WTC11 (cell line): ENCODE measurements around the gene UGT1A10. TPM values are rescaled to one million over a fixed set of nuclear protein-coding genes. Genes with fewer than 3 reads are reported as not detected.

Experiments used
- ATAC-seq: fragments of 200-7000 bp; cut with Tn5 transposase; 2 replicates; pipeline ENCODE4 v1.10.0; 2021; ENCODE audit warnings: mild to moderate bottlenecking, moderate library complexity
- CTCF ChIA-PET: fragments of 300-600 bp; sonication (Branson Sonifier 250); formaldehyde crosslinking; loops from one replicate; lab custom pipeline; 2021; ENCODE audit warnings: antibody characterized with exemption; lab: Charles Lee
- POLR2A ChIA-PET: fragments of 350-600 bp; sonication (Branson Sonifier 250); formaldehyde crosslinking; loops from one replicate; lab custom pipeline; 2021; ENCODE audit warnings: antibody characterized with exemption; lab: Charles Lee
- DNase-seq: peaks from one replicate; pipeline ENCODE4 v3.0.0; 2021; ENCODE audit warnings: low spot score
- H3K27ac Mint-ChIP-seq: 2 replicates; pipeline ENCODE4 v1.8.0; 2021; ENCODE audit warnings: mixed read lengths
- H3K27me3 Mint-ChIP-seq: 2 replicates; pipeline ENCODE4 v1.8.0; 2021; ENCODE audit warnings: low read depth, mild to moderate bottlenecking, moderate library complexity, mixed read lengths
- H3K36me3 Mint-ChIP-seq: 2 replicates; pipeline ENCODE4 v1.8.0; 2021; ENCODE audit warnings: mixed read lengths
- H3K4me1 Mint-ChIP-seq: 2 replicates; pipeline ENCODE4 v1.8.0; 2022; ENCODE audit warnings: mixed read lengths
- H3K4me3 Mint-ChIP-seq: 2 replicates; pipeline ENCODE4 v1.8.0; 2021; ENCODE audit warnings: mild to moderate bottlenecking, moderate library complexity, mixed read lengths
- H3K9me3 Mint-ChIP-seq: 2 replicates; pipeline ENCODE4 v1.8.0; 2021; ENCODE audit warnings: mixed read lengths
- ARID4B ChIP-seq: sonication (generic); formaldehyde crosslinking; IDR thresholded peaks from 2 replicates; pipeline ENCODE4 v1.8.0; 2023; ENCODE audit warnings: missing genetic modification reagents, mild to moderate bottlenecking, borderline replicate concordance
- FOXP1 ChIP-seq: sonication (generic); formaldehyde crosslinking; IDR thresholded peaks from 2 replicates; pipeline ENCODE4 v1.8.0; 2022; ENCODE audit warnings: missing genetic modification reagents, mild to moderate bottlenecking, moderate library complexity, borderline replicate concordance
- HMGXB4 ChIP-seq: sonication (generic); formaldehyde crosslinking; IDR thresholded peaks from 2 replicates; pipeline ENCODE4 v1.8.1; 2023; ENCODE audit warnings: mild to moderate bottlenecking, moderate library complexity, missing genetic modification reagents
- IRF2 ChIP-seq: sonication (generic); formaldehyde crosslinking; IDR thresholded peaks from 2 replicates; pipeline ENCODE4 v1.8.0; 2022; ENCODE audit warnings: low read depth, missing genetic modification reagents, borderline replicate concordance
- NFYB ChIP-seq: sonication (generic); formaldehyde crosslinking; conservative IDR thresholded peaks from 2 replicates; pipeline ENCODE4 v1.8.0; 2022; ENCODE audit warnings: low read depth, missing genetic modification reagents
- NR2C2 ChIP-seq: sonication (generic); formaldehyde crosslinking; IDR thresholded peaks from 2 replicates; pipeline ENCODE4 v1.8.0; 2022; ENCODE audit warnings: mild to moderate bottlenecking, missing genetic modification reagents
- PRDM15 ChIP-seq: sonication (generic); formaldehyde crosslinking; IDR thresholded peaks from 2 replicates; pipeline ENCODE4 v1.8.0; 2022; ENCODE audit warnings: missing genetic modification reagents
- PRRX2 ChIP-seq: fragments of 250-450 bp; sonication (Bioruptor Pico); IDR thresholded peaks from 2 replicates; pipeline ENCODE4 v1.8.0; 2021; ENCODE audit warnings: mild to moderate bottlenecking
- TEAD1 ChIP-seq: sonication (generic); formaldehyde crosslinking; IDR thresholded peaks from 2 replicates; pipeline ENCODE4 v1.8.0; 2022; ENCODE audit warnings: mild to moderate bottlenecking, missing genetic modification reagents
- ZBTB43 ChIP-seq: sonication (generic); formaldehyde crosslinking; IDR thresholded peaks from 2 replicates; pipeline ENCODE4 v1.8.1; 2023; ENCODE audit warnings: mild to moderate bottlenecking, missing genetic modification reagents
- ZNF263 ChIP-seq: sonication (generic); formaldehyde crosslinking; IDR thresholded peaks from 2 replicates; pipeline ENCODE4 v1.8.1; 2022; ENCODE audit warnings: low read depth, mild to moderate bottlenecking, moderate library complexity, missing genetic modification reagents
- ZNF396 ChIP-seq: fragments of 250-450 bp; sonication (Bioruptor Pico); IDR thresholded peaks from 2 replicates; pipeline ENCODE4 v1.8.0; 2021; ENCODE audit warnings: mild to moderate bottlenecking, moderate library complexity, borderline replicate concordance
- ZNF671 ChIP-seq: fragments of 250-450 bp; sonication (Bioruptor Pico); IDR thresholded peaks from 2 replicates; pipeline ENCODE4 v1.8.0; 2021; ENCODE audit warnings: mild to moderate bottlenecking
- ZSCAN18 ChIP-seq: fragments of 250-450 bp; sonication (Bioruptor Pico); IDR thresholded peaks from 2 replicates; pipeline ENCODE4 v2.1.2; 2022; ENCODE audit warnings: mild to moderate bottlenecking, moderate library complexity
- total RNA-seq: library from RNA; stranded (reverse); gene quantifications from 3 replicates; pipeline ENCODE4 v1.2.3, GENCODE V29; 2021

The UGT1A10 gene
- total RNA-seq, 1 experiment from 2014 or later: not detected

- no peak for TF ChIP-seq ARID4B
These were observed 35.9 kb upstream of the UGT1A10 start (continued) for GRCh38 chr2:233600386-233600785.

GRCh38 chr2:233602076-233602475 is 34.2 kb upstream of the UGT1A10 start:
- CTCF ChIA-PET: no interaction called here
- ATAC-seq: no peak

GRCh38 chr2:233603520-233603919 is 32.7 kb upstream of the UGT1A10 start:
- peaks cover 4% of the 10 kb centered on the region; the same call in 1 of the 2 replicates for H3K27me3 Mint-ChIP-seq
- H3K27ac Mint-ChIP-seq: no peak overlapping the region
- H3K4me3 Mint-ChIP-seq: no peak overlapping the region

More at GRCh38 chr2:233602076-233602475, 34.2 kb upstream of the UGT1A10 start:
- Mint-ChIP-seq H3K4me1 (no peaks in the 10 kb centered on the region), H3K27me3 (peaks cover 4% of the 10 kb centered on the region; the same call in 1 of the 2 replicates), H3K27ac (no peak overlapping the region), H3K4me3 (no peak overlapping the region), H3K9me3 (peaks cover 24% of the 10 kb centered on the region), H3K36me3 (peaks cover 7% of the 10 kb centered on the region)
- DNase-seq: no peak
- TF ChIP-seq ZNF671 (CRISPR knock-in tag): no peak
- TF ChIP-seq FOXP1: no peak
- no peak for TF ChIP-seq ZNF263 (CRISPR knock-in tag)
- no peak for TF ChIP-seq TEAD1 (CRISPR knock-in tag)
- TF ChIP-seq IRF2: no peak
- TF ChIP-seq ZNF396 (CRISPR knock-in tag): no peak
- POLR2A ChIA-PET: no interaction called here

GRCh38 chr2:233604826-233605225 is 31.4 kb upstream of the UGT1A10 start:
- H3K36me3 Mint-ChIP-seq: peaks cover 7% of the 10 kb centered on the region
- H3K27me3 Mint-ChIP-seq: peaks cover 4% of the 10 kb centered on the region
- ATAC-seq (no peak), DNase-seq (no peak)
- POLR2A ChIA-PET: no interaction called here
- no peaks in the 10 kb centered on the region for H3K4me1 Mint-ChIP-seq
- no peak overlapping the region for H3K27ac Mint-ChIP-seq
- peaks cover 23% of the 10 kb centered on the region for H3K9me3 Mint-ChIP-seq
- no peak overlapping the region for H3K4me3 Mint-ChIP-seq
- CTCF ChIA-PET: no interaction called here
- no peak for TF ChIP-seq NFYB
- TF ChIP-seq NR2C2 (CRISPR knock-in tag): no peak
- TF ChIP-seq ZSCAN18 (CRISPR knock-in tag): no peak

More at GRCh38 chr2:233603520-233603919, 32.7 kb upstream of the UGT1A10 start:
- no peak for DNase-seq
- CTCF ChIA-PET: no interaction called here
- ATAC-seq: no peak
- POLR2A ChIA-PET: no interaction called here
- H3K36me3 Mint-ChIP-seq: peaks cover 7% of the 10 kb centered on the region
- no peak for TF ChIP-seq PRRX2 (CRISPR knock-in tag)
- H3K4me1 Mint-ChIP-seq: no peaks in the 10 kb centered on the region
- peaks cover 23% of the 10 kb centered on the region for H3K9me3 Mint-ChIP-seq

GRCh38 chr2:233605680-233606079 is 30.6 kb upstream of the UGT1A10 start:
- no peak for DNase-seq
- peaks cover 28% of the 10 kb centered on the region for H3K9me3 Mint-ChIP-seq
- no peak overlapping the region for H3K27ac Mint-ChIP-seq
- H3K27me3 Mint-ChIP-seq: peaks cover 4% of the 10 kb centered on the region
- peaks cover 8% of the 10 kb centered on the region for H3K36me3 Mint-ChIP-seq
- ChIA-PET CTCF (no interaction called here), POLR2A (no interaction called here)
- H3K4me3 Mint-ChIP-seq: no peak overlapping the region
- ATAC-seq: no peak
- no peaks in the 10 kb centered on the region for H3K4me1 Mint-ChIP-seq
- TF ChIP-seq ZBTB43 (CRISPR knock-in tag): no peak
- no peak for TF ChIP-seq HMGXB4
- TF ChIP-seq ZSCAN18 (CRISPR knock-in tag): no peak
- no peak for TF ChIP-seq PRDM15
